Keratinocyte (primary cell): ENCODE data around the gene ZFYVE28. TPM values are rescaled to one million over a fixed set of nuclear protein-coding genes. Genes with fewer than 3 reads are reported as not detected.

ENCODE experiments used
- DNase-seq: peaks from one replicate; pipeline ENCODE4 v3.0.0-alpha.2; 2011; ENCODE audit warnings: low read depth, missing footprints, low spot score
- FAIRE-seq: peaks from 2 replicates; lab custom pipeline; 2011; peaks lifted over from hg19 to GRCh38; lab: Jason Lieb, UNC
- H2AFZ ChIP-seq: 2 replicates; pipeline ENCODE4 v1.6.0; 2012; ENCODE audit warnings: low read length, control low read depth, inconsistent platforms; ENCODE audit not compliant: control insufficient read depth
- H3K27ac ChIP-seq: 2 replicates; pipeline ENCODE4 v1.5.1; 2011; ENCODE audit warnings: low read length; ENCODE audit not compliant: control insufficient read depth, insufficient read depth
- H3K27me3 ChIP-seq: 3 replicates; pipeline ENCODE4 v1.6.0; 2011; ENCODE audit warnings: low read length; ENCODE audit not compliant: control insufficient read depth, insufficient read depth; ENCODE audit errors: extremely low read depth
- H3K36me3 ChIP-seq, 2 experiments: 2 replicates in 1 of 2; 3 replicates in 1 of 2; pipeline ENCODE4 v1.5.1; 2011; ENCODE audit warnings: low read length in 2 of 2, mild to moderate bottlenecking in 1 of 2; ENCODE audit not compliant: control insufficient read depth in 2 of 2, insufficient read depth in 2 of 2; ENCODE audit errors: extremely low read depth in 1 of 2
- H3K4me1 ChIP-seq: 3 replicates; pipeline ENCODE4 v1.5.1; 2011; ENCODE audit warnings: low read length; ENCODE audit not compliant: control insufficient read depth, insufficient read depth; ENCODE audit errors: extremely low read depth
- H3K4me2 ChIP-seq: 3 replicates; pipeline ENCODE4 v1.6.0; 2011; ENCODE audit warnings: low read depth, low read length; ENCODE audit not compliant: control insufficient read depth, insufficient read depth; ENCODE audit errors: extremely low read depth
- H3K4me3 ChIP-seq, 3 experiments: fragments of 200-600 bp in 1 of 3; sonication (generic) in 1 of 3; 2 replicates in 2 of 3; 3 replicates in 1 of 3; pipeline ENCODE4 v1.5.1; 2011 to 2016; ENCODE audit warnings: low read length in 3 of 3, mild to moderate bottlenecking in 3 of 3, control low read depth in 2 of 3, inconsistent platforms in 1 of 3, low read depth in 1 of 3, mixed read lengths in 1 of 3, mixed run types in 1 of 3, moderate library complexity in 1 of 3; ENCODE audit not compliant: control insufficient read depth in 2 of 3, insufficient read depth in 2 of 3; ENCODE audit errors: extremely low read depth in 1 of 3
- H3K79me2 ChIP-seq: 2 replicates; pipeline ENCODE4 v1.6.0; 2012; ENCODE audit warnings: low read length; ENCODE audit not compliant: control insufficient read depth, insufficient read depth
- H3K9ac ChIP-seq: 3 replicates; pipeline ENCODE4 v1.6.0; 2011; ENCODE audit warnings: low read length; ENCODE audit not compliant: control insufficient read depth, insufficient read depth; ENCODE audit errors: extremely low read depth
- H3K9me1 ChIP-seq: 3 replicates; pipeline ENCODE4 v1.6.0; 2011; ENCODE audit warnings: low read length; ENCODE audit not compliant: control insufficient read depth, insufficient read depth; ENCODE audit errors: extremely low read depth
- H3K9me3 ChIP-seq: 2 replicates; pipeline ENCODE4 v1.5.1; 2012; ENCODE audit warnings: low read depth, low read length; ENCODE audit not compliant: control insufficient read depth
- H4K20me1 ChIP-seq: 3 replicates; pipeline ENCODE4 v1.6.0; 2011; ENCODE audit warnings: low read length; ENCODE audit not compliant: control insufficient read depth, insufficient read depth; ENCODE audit errors: extremely low read depth
- CTCF ChIP-seq, 3 experiments: IDR thresholded peaks in 1 of 3; conservative IDR thresholded peaks in 1 of 3; optimal IDR thresholded peaks in 1 of 3; 2 replicates in 2 of 3; 3 replicates in 1 of 3; pipeline versions ENCODE3 to v1.5.1; 2011; ENCODE audit warnings: low read length in 3 of 3, mild to moderate bottlenecking in 3 of 3, moderate library complexity in 2 of 3, control low read depth in 1 of 3, inconsistent platforms in 1 of 3; ENCODE audit not compliant: insufficient read depth in 2 of 3; ENCODE audit errors: extremely low read depth in 1 of 3
- EZH2 ChIP-seq: IDR thresholded peaks from one replicate; pipeline ENCODE4 v1.6.1; 2012; ENCODE audit warnings: inconsistent platforms, mild to moderate bottlenecking, low read length, moderate library complexity
- dilution Hi-C: fragments of 300-500 bp; cut with MboI; formaldehyde crosslinking; loops from one replicate; pipeline ENCODE4 v1.7.0; 2020; ENCODE audit warnings: low sequenced_read_pairs; ENCODE audit not compliant: extremely low pct_ligation_motif_present
- polyA plus RNA-seq, 5 experiments: library from polyadenylated mRNA; depleted of rRNA in 3 of 5; stranded (reverse) in 3 of 5; stranded (forward) in 1 of 5; unstranded in 1 of 5; fragments of >200 nt; gene quantifications; 1 replicate in 1 of 5; 2 replicates in 3 of 5; 3 replicates in 1 of 5; pipeline versions ENCODE4 v1.2.1 to v1.2.3, GENCODE V29; 2011 to 2012; ENCODE audit warnings: missing spikeins in 2 of 5, low read depth in 1 of 5, low replicate concordance in 1 of 5

The ZFYVE28 gene
- polyA plus RNA-seq, 1 donor (not counting 4 experiments of a cell fraction or from before 2014, with no cell fraction given): 0.33 TPM

- no peaks in the 10 kb centered on the region for H3K27me3 ChIP-seq
- H3K9me1 ChIP-seq: no peaks in the 10 kb centered on the region
- no peaks in the 10 kb centered on the region for H3K9me3 ChIP-seq
- no peak overlapping the region for H3K4me3 ChIP-seq
- FAIRE-seq: no peak
- no peaks in the 10 kb centered on the region for H4K20me1 ChIP-seq
- H3K4me2 ChIP-seq: no peak overlapping the region
- H3K79me2 ChIP-seq: no peaks in the 10 kb centered on the region
- H3K4me1 ChIP-seq: no peaks in the 10 kb centered on the region
- H3K27ac ChIP-seq: no peak overlapping the region
- H2AFZ ChIP-seq: no peak overlapping the region
- DNase-seq: no peak
- dilution Hi-C loops: no loop called here
- H3K9ac ChIP-seq: no peak overlapping the region
- H3K36me3 ChIP-seq: no peaks in the 10 kb centered on the region
- TF ChIP-seq EZH2 (no peak), CTCF (optimal IDR thresholded peaks at IDR 0.05 in 1 of 3, IDR thresholded peaks at IDR 0.05 in 1 of 3, conservative IDR thresholded peaks at IDR 0.05 in 1 of 3; ENCODE audit: extremely low read depth in 1 of 3, insufficient read depth in 2 of 3, low read length in 3 of 3) (no peak)
These were observed 100.0 kb downstream of the ZFYVE28 start for GRCh38 chr4:2318476-2318875.

GRCh38 chr4:2313366-2313765 lies 105.1 kb downstream of the ZFYVE28 start:
- H3K9me1 ChIP-seq: no peaks in the 10 kb centered on the region
- FAIRE-seq (no peak), DNase-seq (no peak)
- H3K9me3 ChIP-seq: no peaks in the 10 kb centered on the region
- H3K4me2 ChIP-seq: no peak overlapping the region
- H3K4me3 ChIP-seq: no peak overlapping the region
- H2AFZ ChIP-seq: no peak overlapping the region
- no peak overlapping the region for H3K27ac ChIP-seq
- no peaks in the 10 kb centered on the region for H3K4me1 ChIP-seq
- TF ChIP-seq CTCF (optimal IDR thresholded peaks at IDR 0.05 in 1 of 3, IDR thresholded peaks at IDR 0.05 in 1 of 3, conservative IDR thresholded peaks at IDR 0.05 in 1 of 3; ENCODE audit: extremely low read depth in 1 of 3, insufficient read depth in 2 of 3, low read length in 3 of 3) (no peak), EZH2 (no peak)
- dilution Hi-C loops: no loop called here
- no peak overlapping the region for H3K9ac ChIP-seq
- H3K36me3 ChIP-seq: no peaks in the 10 kb centered on the region
- H3K27me3 ChIP-seq: no peaks in the 10 kb centered on the region
- no peaks in the 10 kb centered on the region for H3K79me2 ChIP-seq
- no peaks in the 10 kb centered on the region for H4K20me1 ChIP-seq
